ENCODE data around the gene ST3GAL3.

ST3GAL3 gene

GRCh38 chr1:43783671-43784205, 76.4 kb downstream of the ST3GAL3 start:
- no peak overlapping the region for H3K4me3 ChIP-seq (ENCODE audit: low read depth, low read length)

- no peak overlapping the region for H3K4me3 ChIP-seq (ENCODE audit: low read depth, low read length)
These were observed 79.0 kb downstream of the ST3GAL3 start for GRCh38 chr1:43786201-43786958.

DNA sequence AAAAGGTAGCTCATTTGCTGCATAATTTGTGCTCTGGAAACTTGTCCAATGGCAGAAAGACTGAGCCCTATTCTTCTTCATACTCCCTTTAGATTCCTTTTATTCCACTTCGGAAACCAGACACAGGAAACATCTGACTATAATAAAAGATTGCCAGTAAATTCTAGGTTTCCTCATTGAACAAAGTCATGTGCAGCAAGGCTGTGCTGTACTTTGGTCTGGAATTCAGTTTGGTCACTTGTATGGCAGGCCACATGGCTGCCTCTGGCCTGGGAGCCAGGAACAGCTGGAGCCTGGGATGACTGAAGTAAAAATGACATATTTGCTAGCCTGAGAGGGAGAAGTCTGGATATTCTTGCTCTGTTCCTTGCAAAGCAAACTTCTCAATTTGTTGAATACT, 79.6 kb downstream of the ST3GAL3 start:
- H3K4me3 ChIP-seq (ENCODE audit: low read depth, low read length) = no peak overlapping the region

DNA sequence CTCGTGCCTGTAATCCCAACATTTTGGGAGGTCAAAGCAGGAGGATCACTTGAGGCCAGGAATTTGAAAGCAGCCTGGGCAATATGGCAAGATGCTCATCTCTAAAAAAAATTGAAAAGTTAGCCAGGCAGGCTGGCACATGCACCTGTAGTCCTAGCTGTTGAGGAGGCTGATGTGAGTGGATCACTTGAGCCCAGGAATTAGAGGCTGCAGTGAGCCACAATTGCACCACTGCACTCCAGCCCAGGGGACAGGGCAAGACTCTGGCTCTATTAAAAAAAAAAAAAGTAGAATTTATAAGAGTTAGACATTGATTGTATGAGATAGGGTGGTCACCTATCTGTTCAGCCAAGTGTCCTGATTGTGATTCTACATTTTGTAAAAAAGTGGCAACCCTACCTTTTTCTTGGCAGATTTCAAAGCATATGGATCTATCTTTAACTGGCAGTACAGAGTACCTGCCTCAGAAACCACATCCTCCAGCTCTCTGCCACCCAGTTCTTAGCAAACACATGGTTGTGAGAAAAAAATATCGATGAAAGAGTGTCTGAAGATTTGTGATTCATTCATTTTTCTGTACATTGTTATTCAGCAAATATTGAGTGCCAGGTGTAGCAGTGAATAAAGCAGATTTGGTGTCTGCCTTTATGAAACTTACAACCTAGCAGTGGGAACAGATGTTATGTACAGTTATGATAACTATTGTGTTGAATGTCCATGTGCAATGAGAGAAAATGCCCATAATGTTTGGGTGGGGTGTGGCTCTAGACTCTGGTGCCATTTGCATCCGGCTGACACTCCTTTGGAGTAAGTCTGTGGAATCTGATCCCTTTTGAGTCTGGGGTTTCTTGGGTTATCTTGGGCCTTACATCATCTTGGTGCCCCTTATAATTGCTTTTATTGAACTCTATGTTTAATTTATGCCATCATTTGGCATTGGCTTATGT, 82.5 kb downstream of the ST3GAL3 start:
- no peak overlapping the region for H3K4me3 ChIP-seq (ENCODE audit: low read depth, low read length)

DNA sequence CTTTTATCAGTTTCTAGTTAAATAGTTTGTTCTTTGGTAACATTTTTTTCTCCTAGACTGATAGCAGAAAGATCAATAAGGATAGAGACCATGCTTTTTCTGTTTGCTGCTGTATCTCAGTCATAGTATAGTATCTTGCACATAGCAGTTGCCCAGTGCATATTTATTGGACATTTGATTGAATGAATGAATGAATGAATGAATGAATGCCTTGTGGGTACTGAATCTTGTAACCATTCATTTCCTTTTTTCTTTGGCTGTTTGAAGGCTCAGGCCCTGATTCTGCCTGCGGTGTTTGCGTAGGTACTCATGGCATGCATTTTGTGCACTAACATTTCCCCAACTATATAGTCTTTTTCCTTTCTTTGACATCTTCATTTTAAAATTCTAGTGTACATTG, 83.9 kb downstream of the ST3GAL3 start:
- no peak overlapping the region for H3K4me3 ChIP-seq (ENCODE audit: low read depth, low read length)

DNA sequence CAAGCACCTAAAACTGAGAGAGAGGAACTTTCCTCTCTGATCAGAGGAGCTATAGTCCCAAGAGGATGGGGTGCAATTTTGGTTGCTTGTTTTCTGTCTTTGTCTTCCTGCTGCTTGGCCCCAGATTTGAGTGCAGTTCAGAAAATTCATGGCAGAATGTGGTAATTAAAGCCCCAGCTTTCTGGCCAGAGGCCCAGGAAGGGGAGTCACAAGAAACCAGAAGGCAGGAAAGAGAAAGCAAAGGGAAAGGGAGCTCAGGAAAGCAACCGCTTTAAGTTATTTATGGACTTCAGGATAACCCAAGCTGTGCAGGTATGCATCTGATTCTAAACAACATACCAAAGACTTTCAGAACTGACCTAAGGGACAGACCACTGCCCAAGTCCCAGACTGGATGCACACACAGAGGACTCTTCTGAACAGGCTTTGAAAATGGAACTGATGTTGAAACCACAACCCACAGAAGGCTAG, 88.8 kb downstream of the ST3GAL3 start:
- no peak overlapping the region for H3K4me3 ChIP-seq (ENCODE audit: low read depth, low read length)

GRCh38 chr1:43797891-43798290, 90.6 kb downstream of the ST3GAL3 start:
- H3K4me3 ChIP-seq (ENCODE audit: low read depth, low read length) = no peak overlapping the region

- no peak overlapping the region for H3K4me3 ChIP-seq (ENCODE audit: low read depth, low read length)
These were observed 92.6 kb downstream of the ST3GAL3 start for GRCh38 chr1:43799656-43800635.

GRCh38 chr1:43800771-43801170, 93.4 kb downstream of the ST3GAL3 start:
- no peak overlapping the region for H3K4me3 ChIP-seq (ENCODE audit: low read depth, low read length)

GRCh38 chr1:43801203-43801602, 93.9 kb downstream of the ST3GAL3 start:
- H3K4me3 ChIP-seq (ENCODE audit: low read depth, low read length) = no peak overlapping the region

- no peak overlapping the region for H3K4me3 ChIP-seq (ENCODE audit: low read depth, low read length)
These were observed 95.1 kb downstream of the ST3GAL3 start for GRCh38 chr1:43802356-43802980.

- no peak overlapping the region for H3K4me3 ChIP-seq (ENCODE audit: low read depth, low read length)
These were observed 95.8 kb downstream of the ST3GAL3 start for GRCh38 chr1:43803105-43803504.

GRCh38 chr1:43803646-43804045, 96.3 kb downstream of the ST3GAL3 start:
- H3K4me3 ChIP-seq (ENCODE audit: low read depth, low read length) = no peak overlapping the region

DNA sequence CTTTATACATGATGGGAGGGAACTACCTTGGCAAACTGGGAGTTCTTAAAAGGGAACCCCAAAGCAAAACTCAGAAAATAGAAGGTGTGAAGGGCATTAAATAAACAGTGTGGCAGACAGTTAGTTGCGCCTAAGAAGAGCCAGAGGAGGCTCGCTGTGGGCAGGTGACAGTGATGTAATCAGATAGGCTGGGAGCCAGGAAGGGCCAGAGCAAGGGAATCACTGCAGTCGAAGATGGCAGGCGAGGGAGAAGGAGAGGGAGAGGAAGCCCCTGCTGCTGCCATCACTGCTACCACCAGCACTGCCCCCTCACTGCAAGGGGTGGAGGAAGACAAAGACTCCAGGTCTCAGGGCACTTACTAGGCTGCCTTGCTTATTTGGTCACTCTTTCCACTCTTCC, 97.2 kb downstream of the ST3GAL3 start:
- no peak overlapping the region for H3K4me3 ChIP-seq (ENCODE audit: low read depth, low read length)

DNA sequence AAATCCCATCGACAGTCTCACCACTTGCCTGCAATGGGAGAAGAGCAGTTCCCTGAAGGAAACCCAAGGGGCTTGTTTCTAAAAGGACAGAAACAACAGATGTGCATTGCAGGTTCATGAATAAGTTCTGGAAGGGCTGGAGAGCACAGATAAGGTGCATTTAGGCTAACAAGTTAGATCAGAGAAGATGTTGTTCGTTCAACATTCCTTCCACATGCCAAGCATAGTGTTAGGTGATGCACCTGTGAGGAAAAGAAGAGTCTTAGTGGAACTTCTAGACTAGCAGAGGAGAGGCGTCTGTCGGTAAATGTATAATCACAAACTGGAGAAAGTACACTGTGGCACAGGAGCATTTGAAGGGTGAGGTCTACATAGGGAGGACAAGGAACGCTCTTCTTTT, 98.0 kb downstream of the ST3GAL3 start:
- no peak overlapping the region for H3K4me3 ChIP-seq (ENCODE audit: low read depth, low read length)

DNA sequence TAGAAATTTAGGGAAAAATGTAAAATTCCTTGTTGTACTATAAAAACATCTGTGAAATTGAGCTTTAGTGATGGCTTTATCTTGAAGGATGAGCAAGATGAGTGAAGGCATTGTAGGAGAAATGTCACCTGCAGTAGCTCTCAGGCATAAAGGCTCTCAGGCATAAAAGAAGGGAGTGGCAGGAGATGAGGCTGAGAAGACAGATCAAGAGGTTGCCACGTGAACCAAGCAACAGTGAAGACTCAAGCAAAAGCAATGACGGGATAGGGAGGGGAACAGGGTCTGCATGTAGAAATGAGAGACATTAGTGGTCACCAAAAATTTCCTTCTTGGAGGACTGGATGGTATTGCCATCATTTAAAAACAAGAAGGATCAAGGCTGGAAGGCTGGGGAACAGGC, 98.8 kb downstream of the ST3GAL3 start:
- no peak overlapping the region for H3K4me3 ChIP-seq (ENCODE audit: low read depth, low read length)

DNA sequence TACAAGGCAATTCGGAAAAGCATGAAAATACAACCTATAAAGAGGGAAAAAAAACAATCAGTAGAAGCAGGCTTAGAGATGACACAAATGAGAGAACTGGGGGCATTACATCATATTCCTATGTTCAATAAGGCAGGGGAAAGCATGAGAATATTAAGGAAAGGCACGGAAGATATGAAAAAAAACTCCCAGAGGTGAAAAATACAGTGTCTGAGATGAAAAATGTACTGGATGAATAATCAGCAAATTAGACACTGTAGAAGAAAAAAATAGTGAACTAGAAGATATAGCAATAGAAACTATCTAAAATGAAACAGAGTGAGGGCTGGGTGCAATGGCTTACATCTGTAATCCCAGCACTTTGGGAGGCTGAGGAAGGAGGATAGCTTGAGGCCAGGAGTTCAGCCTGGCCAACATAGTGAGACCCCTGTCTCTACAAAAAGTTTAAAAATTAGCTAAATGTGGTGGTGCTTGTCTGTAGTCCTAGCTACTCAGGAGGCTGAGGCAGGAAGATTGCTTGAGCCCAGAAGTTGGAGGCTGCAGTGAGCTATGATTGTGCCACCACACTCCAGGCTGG, 101.8 kb downstream of the ST3GAL3 start:
- H3K4me3 ChIP-seq (ENCODE audit: low read depth, low read length) = no peak overlapping the region

GRCh38 chr1:43812579-43812978, 105.2 kb downstream of the ST3GAL3 start:
- H3K4me3 ChIP-seq (ENCODE audit: low read depth, low read length) = no peak overlapping the region

DNA sequence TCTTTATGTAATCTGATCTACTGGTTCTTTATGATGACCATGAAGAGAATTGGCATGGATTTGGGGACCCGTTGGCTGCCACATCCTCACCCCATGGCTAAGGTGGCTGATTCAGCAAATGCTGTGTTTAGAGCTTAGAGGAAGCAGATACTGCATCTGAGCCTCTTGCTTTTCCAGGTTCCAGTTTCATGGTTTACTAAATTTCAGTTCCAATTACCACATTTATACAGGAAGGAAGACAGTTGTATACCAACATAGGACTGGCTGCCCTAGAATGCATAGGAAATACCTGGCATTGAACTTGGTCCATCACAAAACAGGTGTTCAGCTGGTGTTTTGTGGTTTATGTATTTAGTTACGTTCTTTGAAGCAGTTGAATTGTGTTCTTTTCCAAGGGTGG, 107.1 kb downstream of the ST3GAL3 start:
- no peak overlapping the region for H3K4me3 ChIP-seq (ENCODE audit: low read depth, low read length)

Data from iPS-11a (cell line).